Vagina (tissue), 2 donors: ENCODE data around the gene PPIC.

Experiments used
- CTCF ChIP-seq, 3 experiments: fragments of 450-650 bp in 2 of 3; fragments of 200-600 bp in 1 of 3; sonication (generic) in 1 of 3; IDR thresholded peaks; one replicate each; pipeline ENCODE4 v1.5.1; 2017 to 2019; ENCODE audit warnings: antibody characterized with exemption in 3 of 3, mild to moderate bottlenecking in 2 of 3, moderate library complexity in 2 of 3
- POLR2A ChIP-seq, 2 donors: fragments of 450-650 bp; IDR thresholded peaks; one replicate each; pipeline ENCODE4 v1.6.1; 2017; ENCODE audit warnings: antibody characterized with exemption in 2 of 2, mild to moderate bottlenecking in 2 of 2, moderate library complexity in 2 of 2

- TF ChIP-seq POLR2A (IDR thresholded peaks at IDR 0.05): no peak
- TF ChIP-seq CTCF (IDR thresholded peaks at IDR 0.05): no peak
Measured at GRCh38 chr5:122985954-122986721, 50.4 kb downstream of the PPIC start.
